ENCODE measurements around the gene TIGAR. TPM values are rescaled to one million over a fixed set of nuclear protein-coding genes. Genes with fewer than 3 reads are reported as not detected.

Gene TIGAR, protein sequence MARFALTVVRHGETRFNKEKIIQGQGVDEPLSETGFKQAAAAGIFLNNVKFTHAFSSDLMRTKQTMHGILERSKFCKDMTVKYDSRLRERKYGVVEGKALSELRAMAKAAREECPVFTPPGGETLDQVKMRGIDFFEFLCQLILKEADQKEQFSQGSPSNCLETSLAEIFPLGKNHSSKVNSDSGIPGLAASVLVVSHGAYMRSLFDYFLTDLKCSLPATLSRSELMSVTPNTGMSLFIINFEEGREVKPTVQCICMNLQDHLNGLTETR
- polyA plus RNA-seq (2012; ENCODE audit: insufficient read depth, insufficient read length, low read depth), result 9.6 TPM

DNA sequence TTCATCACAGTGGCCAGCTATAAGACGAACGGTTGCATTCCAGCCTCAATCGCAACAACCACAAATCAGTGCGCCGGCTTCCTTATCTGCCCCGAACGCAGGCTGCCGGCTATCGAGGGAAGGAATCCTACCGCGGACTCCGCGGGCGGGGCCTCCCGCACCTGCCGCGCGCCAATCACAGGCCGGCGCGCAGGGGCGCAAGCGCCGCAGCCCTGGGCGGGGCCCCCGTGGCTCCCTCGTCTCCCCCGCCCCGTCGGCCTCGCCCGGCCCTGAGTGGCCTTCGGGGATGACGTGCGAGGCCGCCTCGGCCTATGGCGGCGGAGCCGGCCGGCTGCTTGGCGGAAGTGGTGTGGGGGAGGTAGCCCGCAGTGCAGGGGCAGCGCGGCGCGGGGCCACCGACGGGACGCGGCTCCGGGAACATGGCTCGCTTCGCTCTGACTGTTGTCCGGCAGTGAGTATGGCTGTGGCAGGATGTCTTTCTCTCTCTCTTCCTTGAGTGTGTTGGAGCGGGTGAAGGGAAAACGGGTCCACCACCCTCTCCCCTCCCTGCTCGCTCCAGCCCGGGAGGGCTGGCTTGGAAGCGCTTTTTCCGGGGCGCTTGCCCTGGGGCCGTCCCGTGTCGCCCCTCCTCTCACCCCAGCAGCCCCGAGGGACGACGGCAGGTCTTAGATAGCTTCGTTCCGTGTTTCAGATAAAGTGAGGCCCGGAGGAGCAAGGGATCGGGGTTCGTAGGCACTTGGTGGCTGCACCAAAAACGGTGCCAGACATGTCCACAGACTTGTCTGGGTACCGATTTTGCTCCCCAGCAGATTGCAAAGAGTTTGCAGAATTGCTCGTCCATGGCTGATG is at the start of gene TIGAR:
Gene TIGAR, plus strand, starts transcription at position 361 of the 849 bp plus-strand sequence. Its CDS starts 59 bp downstream, at position 420.
- Histone ChIP-seq H3K4me3 (ENCODE audit: low read depth, low read length) (peak within 1 kb of the TSS; percentile 96), H3K36me3 (no peaks in the 10 kb centered on the region), H3K9me3 (no peaks in the 10 kb centered on the region), H3K27me3 (peaks cover 9% of the 10 kb centered on the region), H3K4me1 (no peaks in the 10 kb centered on the region)
- TF ChIP-seq, protein P1, sequence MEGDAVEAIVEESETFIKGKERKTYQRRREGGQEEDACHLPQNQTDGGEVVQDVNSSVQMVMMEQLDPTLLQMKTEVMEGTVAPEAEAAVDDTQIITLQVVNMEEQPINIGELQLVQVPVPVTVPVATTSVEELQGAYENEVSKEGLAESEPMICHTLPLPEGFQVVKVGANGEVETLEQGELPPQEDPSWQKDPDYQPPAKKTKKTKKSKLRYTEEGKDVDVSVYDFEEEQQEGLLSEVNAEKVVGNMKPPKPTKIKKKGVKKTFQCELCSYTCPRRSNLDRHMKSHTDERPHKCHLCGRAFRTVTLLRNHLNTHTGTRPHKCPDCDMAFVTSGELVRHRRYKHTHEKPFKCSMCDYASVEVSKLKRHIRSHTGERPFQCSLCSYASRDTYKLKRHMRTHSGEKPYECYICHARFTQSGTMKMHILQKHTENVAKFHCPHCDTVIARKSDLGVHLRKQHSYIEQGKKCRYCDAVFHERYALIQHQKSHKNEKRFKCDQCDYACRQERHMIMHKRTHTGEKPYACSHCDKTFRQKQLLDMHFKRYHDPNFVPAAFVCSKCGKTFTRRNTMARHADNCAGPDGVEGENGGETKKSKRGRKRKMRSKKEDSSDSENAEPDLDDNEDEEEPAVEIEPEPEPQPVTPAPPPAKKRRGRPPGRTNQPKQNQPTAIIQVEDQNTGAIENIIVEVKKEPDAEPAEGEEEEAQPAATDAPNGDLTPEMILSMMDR (IDR thresholded peaks at IDR 0.05; ENCODE audit: low read depth, low read length), result no peak
- DNase-seq, result peak; percentile 96

GRCh38 chr12:4271717-4272423 is 49.1 kb upstream of the TIGAR start:
- TF ChIP-seq, protein P1 (IDR thresholded peaks at IDR 0.05; ENCODE audit: low read depth, low read length), result no peak
- H3K9me3 ChIP-seq, result no peaks in the 10 kb centered on the region; the same call in 1 of the 2 replicates
- DNase-seq, result no peak
- no peaks in the 10 kb centered on the region for H3K4me1 ChIP-seq
- H3K36me3 ChIP-seq, result no peaks in the 10 kb centered on the region
- H3K27me3 ChIP-seq, result peaks cover 97% of the 10 kb centered on the region
- no peak overlapping the region for H3K4me3 ChIP-seq (ENCODE audit: low read depth, low read length)

DNA sequence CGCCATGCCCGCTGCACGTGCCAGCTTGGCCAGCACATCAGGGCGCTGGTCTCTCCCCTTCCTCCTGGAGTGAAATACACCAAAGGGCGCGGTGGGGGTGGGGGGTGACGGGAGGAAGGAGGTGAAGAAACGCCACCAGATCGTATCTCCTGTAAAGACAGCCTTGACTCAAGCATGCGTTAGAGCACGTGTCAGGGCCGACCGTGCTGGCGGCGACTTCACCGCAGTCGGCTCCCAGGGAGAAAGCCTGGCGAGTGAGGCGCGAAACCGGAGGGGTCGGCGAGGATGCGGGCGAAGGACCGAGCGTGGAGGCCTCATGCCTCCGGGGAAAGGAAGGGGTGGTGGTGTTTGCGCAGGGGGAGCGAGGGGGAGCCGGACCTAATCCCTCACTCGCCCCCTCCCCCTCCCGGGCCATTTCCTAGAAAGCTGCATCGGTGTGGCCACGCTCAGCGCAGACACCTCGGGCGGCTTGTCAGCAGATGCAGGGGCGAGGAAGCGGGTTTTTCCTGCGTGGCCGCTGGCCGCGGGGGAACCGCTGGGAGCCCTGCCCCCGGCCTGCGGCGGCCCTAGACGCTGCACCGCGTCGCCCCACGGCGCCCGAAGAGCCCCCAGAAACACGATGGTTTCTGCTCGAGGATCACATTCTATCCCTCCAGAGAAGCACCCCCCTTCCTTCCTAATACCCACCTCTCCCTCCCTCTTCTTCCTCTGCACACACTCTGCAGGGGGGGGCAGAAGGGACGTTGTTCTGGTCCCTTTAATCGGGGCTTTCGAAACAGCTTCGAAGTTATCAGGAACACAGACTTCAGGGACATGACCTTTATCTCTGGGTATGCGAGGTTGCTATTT is 48.4 kb upstream of the TIGAR start:
- H3K36me3 ChIP-seq, result no peaks in the 10 kb centered on the region
- H3K4me3 ChIP-seq (ENCODE audit: low read depth, low read length), result no peak overlapping the region
- TF ChIP-seq, protein P1 (IDR thresholded peaks at IDR 0.05; ENCODE audit: low read depth, low read length), result no peak
- DNase-seq, result no peak
- H3K9me3 ChIP-seq, result no peaks in the 10 kb centered on the region; the same call in 1 of the 2 replicates
- H3K4me1 ChIP-seq, result no peaks in the 10 kb centered on the region
- H3K27me3 ChIP-seq, result peaks cover 97% of the 10 kb centered on the region

GRCh38 chr12:4273273-4273651 is 47.8 kb upstream of the TIGAR start:
- Histone ChIP-seq H3K27me3 (peaks cover 92% of the 10 kb centered on the region), H3K36me3 (no peaks in the 10 kb centered on the region), H3K4me1 (no peaks in the 10 kb centered on the region), H3K4me3 (ENCODE audit: low read depth, low read length) (no peak overlapping the region), H3K9me3 (no peaks in the 10 kb centered on the region; the same call in 1 of the 2 replicates)
- DNase-seq, result no peak
- TF ChIP-seq, protein P1 (IDR thresholded peaks at IDR 0.05; ENCODE audit: low read depth, low read length), result no peak

- Histone ChIP-seq H3K9me3 (no peaks in the 10 kb centered on the region; the same call in 1 of the 2 replicates), H3K4me1 (no peaks in the 10 kb centered on the region), H3K36me3 (no peaks in the 10 kb centered on the region), H3K4me3 (ENCODE audit: low read depth, low read length) (no peak within 1 kb of the TSS), H3K27me3 (peaks cover 87% of the 10 kb centered on the region)
- TF ChIP-seq, protein P1 (IDR thresholded peaks at IDR 0.05; ENCODE audit: low read depth, low read length), result no peak
- no peak for DNase-seq
These were observed 47.2 kb upstream of the TIGAR start, which contains the start of gene CCND2 for GRCh38 chr12:4273652-4274395. Gene CCND2 (plus strand): TSS chr12:4273762. CDS start chr12:4274041, 279 bp downstream.
